Small intestine (tissue), 7 donors: ENCODE data around the gene MEIS2. TPM values are rescaled to one million over a fixed set of nuclear protein-coding genes. Genes with fewer than 3 reads are reported as not detected.

Experiments used
- DNase-seq, 2 donors: peaks; one replicate each; pipeline versions ENCODE4 v3.0.0 to v3.0.0-alpha.2; 2013
- FAIRE-seq: peaks from 2 replicates; lab custom pipeline; 2012; peaks lifted over from hg19 to GRCh38; lab: Jason Lieb, UNC
- H3K27ac ChIP-seq, 3 donors: one replicate each; pipeline ENCODE4 v1.5.1; 2013; ENCODE audit warnings: low read length in 2 of 3, mild to moderate bottlenecking in 2 of 3, control low read depth in 1 of 3, inconsistent platforms in 1 of 3, low read depth in 1 of 3, moderate library complexity in 1 of 3
- H3K27me3 ChIP-seq, 3 donors: one replicate each; pipeline ENCODE4 v1.6.1; 2013; ENCODE audit warnings: low read length in 3 of 3, inconsistent platforms in 1 of 3; ENCODE audit not compliant: control insufficient read depth in 3 of 3, insufficient read depth in 3 of 3
- H3K36me3 ChIP-seq, 3 donors: one replicate each; pipeline ENCODE4 v1.6.1; 2013; ENCODE audit warnings: low read length in 3 of 3, inconsistent platforms in 1 of 3, low read depth in 1 of 3, mild to moderate bottlenecking in 1 of 3, moderate library complexity in 1 of 3; ENCODE audit not compliant: control insufficient read depth in 3 of 3, insufficient read depth in 2 of 3
- H3K4me1 ChIP-seq, 3 donors: one replicate each; pipeline ENCODE4 v1.6.1; 2013; ENCODE audit warnings: low read length in 2 of 3, inconsistent platforms in 1 of 3, low read depth in 1 of 3, mild to moderate bottlenecking in 1 of 3, moderate library complexity in 1 of 3; ENCODE audit not compliant: control insufficient read depth in 3 of 3, insufficient read depth in 2 of 3
- H3K4me3 ChIP-seq, 3 donors: one replicate each; pipeline ENCODE4 v1.5.1; 2013; ENCODE audit warnings: low read length in 3 of 3, control low read depth in 1 of 3, inconsistent platforms in 1 of 3, low read depth in 1 of 3, mild to moderate bottlenecking in 1 of 3, moderate library complexity in 1 of 3
- H3K9me3 ChIP-seq, 2 donors: one replicate each; pipeline ENCODE4 v1.6.1; 2013; ENCODE audit warnings: low read depth in 1 of 2, low read length in 1 of 2; ENCODE audit not compliant: control insufficient read depth in 2 of 2, insufficient read depth in 1 of 2
- WGBS, 3 donors: extraction: QIAGEN DNeasy Blood & Tissue Kit; methylation state at CpG; one replicate each; pipeline ENCODE4 v1.1.7; 2013; 5-methylcytosine and 5-hydroxymethylcytosine counted together
- polyA plus RNA-seq, 4 donors: library from polyadenylated mRNA; stranded (reverse) in 3 of 4; unstranded in 1 of 4; fragments of 200-250 nt in 3 of 4; fragments of 120-200 nt in 1 of 4; gene quantifications; one replicate each; pipeline versions ENCODE4 v1.2.1 to v1.2.3, GENCODE V29; 2013
- donor health status: healthy with polysubstance abuse.
- donor health status: control.
- donor health status: control.
- donor health status: Bipolar disorder and iron deficiency.
- donor health status: healthy.

The MEIS2 gene
- polyA plus RNA-seq, 4 donors: 5.4 to 13.2 (median 10.2) TPM

DNA sequence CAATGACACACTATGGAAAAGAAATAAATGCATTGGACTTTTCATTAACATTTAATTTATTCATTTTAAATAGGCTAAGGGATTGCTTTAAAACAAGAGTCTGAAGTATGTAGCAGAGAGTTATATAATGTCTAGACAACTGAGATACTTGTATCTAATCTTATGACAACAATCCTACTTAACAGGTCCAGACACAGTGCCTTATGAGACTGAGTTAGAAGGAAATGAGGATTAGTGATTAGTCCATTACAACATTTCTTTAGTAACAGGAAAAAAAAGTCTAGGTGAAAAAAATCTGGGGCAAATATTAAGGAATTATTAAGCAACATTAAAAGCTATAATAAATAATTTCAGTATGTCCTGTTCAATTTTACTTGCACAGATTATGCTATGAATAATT, 140.6 kb downstream of the MEIS2 start:
- no peaks in the 10 kb centered on the region for H3K4me1 ChIP-seq
- DNase-seq: peak in 1 of 2 donors; percentile 17
- no peak overlapping the region for H3K4me3 ChIP-seq
- no peaks in the 10 kb centered on the region for H3K36me3 ChIP-seq
- no peak overlapping the region for H3K27ac ChIP-seq
- no peaks in the 10 kb centered on the region for H3K27me3 ChIP-seq
- no peaks in the 10 kb centered on the region for H3K9me3 ChIP-seq
- FAIRE-seq: peak; percentile 36

DNA sequence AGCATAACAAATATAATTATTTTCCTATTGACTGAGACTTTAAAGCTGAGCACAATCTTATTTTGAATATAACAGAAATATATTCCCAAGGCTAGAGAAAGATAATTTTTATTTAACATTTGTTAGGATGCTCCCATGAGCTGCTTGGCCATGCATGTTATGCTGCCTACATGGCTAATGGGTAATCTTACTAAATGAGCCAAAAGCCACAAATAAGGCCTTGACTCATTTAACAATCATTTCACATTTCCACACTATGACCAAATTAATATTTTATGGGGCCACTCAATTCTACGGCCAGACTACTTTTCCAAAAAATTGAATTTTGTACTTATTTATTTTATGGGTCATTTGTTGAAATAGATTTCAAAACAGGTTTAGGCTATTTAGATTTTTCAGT, 141.7 kb downstream of the MEIS2 start:
- no peak overlapping the region for H3K27ac ChIP-seq
- no peak for FAIRE-seq

DNA sequence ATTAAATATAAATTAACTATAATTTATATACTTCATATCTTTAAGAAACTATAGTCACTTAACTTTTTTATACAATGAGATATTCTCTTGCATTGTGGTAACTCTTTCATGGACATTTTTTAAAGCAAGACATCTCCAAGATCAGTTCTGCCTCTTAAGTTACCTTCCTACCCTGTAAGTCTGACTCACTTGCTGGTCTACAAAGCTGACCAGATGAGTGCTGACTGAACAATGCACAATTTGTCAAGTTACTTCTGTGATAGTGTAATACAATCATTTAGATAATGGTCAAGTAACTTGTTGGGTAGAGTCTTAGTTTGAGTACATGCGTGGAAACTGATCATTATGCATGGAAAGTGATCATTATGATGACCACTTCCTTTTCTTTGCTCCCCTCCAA, 145.9 kb downstream of the MEIS2 start:
- no peak overlapping the region for H3K27ac ChIP-seq
- no peak overlapping the region for H3K4me3 ChIP-seq
- no peaks in the 10 kb centered on the region for H3K9me3 ChIP-seq
- DNase-seq (no peak), FAIRE-seq (no peak)
- peaks cover 0 to 2% (median 0%) of the 10 kb centered on the region in 3 donors for H3K36me3 ChIP-seq
- H3K27me3 ChIP-seq: no peaks in the 10 kb centered on the region
- 93 to 100% (median 98%) methylated on average over 1 of the region's 1 CpG for WGBS, 3 donors
- no peaks in the 10 kb centered on the region for H3K4me1 ChIP-seq

More for the DNA sequence above, 141.7 kb downstream of the MEIS2 start:
- no peaks in the 10 kb centered on the region for H3K36me3 ChIP-seq
- H3K27me3 ChIP-seq: no peaks in the 10 kb centered on the region
- no peaks in the 10 kb centered on the region for H3K9me3 ChIP-seq
- no peak for DNase-seq
- H3K4me1 ChIP-seq: no peaks in the 10 kb centered on the region
- no peak overlapping the region for H3K4me3 ChIP-seq
- WGBS, 3 donors: 98 to 100% (median 98%) methylated on average over 1 of the region's 1 CpG

DNA sequence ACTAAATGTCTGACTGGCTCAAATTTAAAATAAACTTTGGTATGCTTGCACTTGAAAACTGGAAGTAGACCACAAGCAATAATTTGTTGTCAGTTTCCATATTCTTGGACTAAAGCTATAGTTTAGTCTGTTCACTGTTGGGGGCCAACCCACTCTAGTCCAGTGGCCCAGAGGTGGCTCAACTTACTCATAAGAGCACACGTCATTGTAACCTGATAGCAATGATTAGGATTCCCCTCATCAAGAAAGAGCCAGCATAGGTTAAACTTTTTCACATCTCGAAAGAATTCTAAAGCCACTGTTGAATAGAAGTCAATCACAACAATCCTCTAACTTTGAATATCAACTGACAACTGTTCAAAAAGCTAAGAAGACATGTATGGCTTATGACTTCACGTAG, 147.0 kb downstream of the MEIS2 start:
- whole genome bisulfite sequencing, 3 donors: 60 to 90% (median 72%) methylated on average over 3 of the region's 3 CpGs
- no peaks in the 10 kb centered on the region for H3K9me3 ChIP-seq
- H3K27ac ChIP-seq: no peak overlapping the region
- no peak for DNase-seq
- no peak overlapping the region for H3K4me3 ChIP-seq
- H3K4me1 ChIP-seq: no peaks in the 10 kb centered on the region
- FAIRE-seq: no peak
- no peaks in the 10 kb centered on the region for H3K27me3 ChIP-seq
- peaks cover 0 to 3% (median 0%) of the 10 kb centered on the region in 3 donors for H3K36me3 ChIP-seq

- WGBS, 3 donors: 60 to 80% (median 63%) methylated on average over 6 of the region's 6 CpGs
Observed at GRCh38 chr15:36951731-36952247, 148.6 kb downstream of the MEIS2 start.

DNA sequence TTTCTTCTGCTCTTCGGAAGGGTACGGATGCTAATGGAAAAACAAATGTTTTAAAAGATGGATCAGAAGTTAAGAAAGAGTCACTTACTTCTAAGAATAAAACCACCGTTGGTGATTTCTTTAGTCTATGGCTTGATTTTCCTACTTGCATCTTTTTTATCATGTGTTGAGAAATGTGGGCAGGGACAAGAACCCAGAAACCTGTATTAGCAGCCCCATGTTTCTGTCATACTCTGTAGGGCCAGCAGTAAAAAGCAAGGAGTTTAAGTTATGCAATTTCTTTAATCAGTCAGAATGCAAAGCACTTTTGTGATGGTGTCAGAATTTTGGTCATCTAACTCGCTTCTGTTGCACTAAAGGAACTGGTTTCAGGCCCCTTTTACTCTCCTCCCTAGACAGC, 150.0 kb downstream of the MEIS2 start:
- Histone ChIP-seq H3K9me3 (no peaks in the 10 kb centered on the region), H3K36me3 (peaks cover 0 to 4% (median 0%) of the 10 kb centered on the region in 3 donors), H3K27ac (no peak overlapping the region), H3K4me3 (no peak overlapping the region), H3K27me3 (no peaks in the 10 kb centered on the region), H3K4me1 (no peaks in the 10 kb centered on the region)
- no peak for FAIRE-seq
- WGBS, 3 donors: 88 to 92% (median 91%) methylated on average over 4 of the region's 4 CpGs
- no peak for DNase-seq

More at GRCh38 chr15:36951731-36952247, 148.6 kb downstream of the MEIS2 start:
- FAIRE-seq: no peak
- no peaks in the 10 kb centered on the region for H3K27me3 ChIP-seq
- no peaks in the 10 kb centered on the region for H3K9me3 ChIP-seq
- H3K27ac ChIP-seq: no peak overlapping the region
- peaks cover 0 to 4% (median 0%) of the 10 kb centered on the region in 3 donors for H3K36me3 ChIP-seq
- no peaks in the 10 kb centered on the region for H3K4me1 ChIP-seq
- H3K4me3 ChIP-seq: no peak overlapping the region
- DNase-seq: no peak

DNA sequence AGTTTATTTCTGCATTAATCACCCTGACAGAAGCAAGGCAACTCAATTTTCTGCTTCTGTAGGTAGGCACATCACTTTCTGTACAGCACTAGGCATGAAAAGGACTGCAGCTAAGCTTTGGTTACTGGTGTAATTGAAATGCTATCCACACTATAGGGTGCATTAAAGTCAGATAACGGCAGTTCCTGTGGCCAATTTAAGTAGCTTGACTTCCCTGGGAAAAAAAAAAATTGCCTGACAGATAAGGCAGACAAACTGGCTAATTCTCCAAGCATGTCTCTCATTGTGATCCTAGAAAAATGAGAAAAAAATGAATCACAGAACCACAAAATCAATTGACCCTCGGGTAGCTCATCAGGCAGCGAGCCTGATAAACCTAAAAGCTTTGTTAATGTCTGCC, 151.4 kb downstream of the MEIS2 start:
- Histone ChIP-seq H3K9me3 (no peaks in the 10 kb centered on the region), H3K36me3 (peaks cover 0 to 6% (median 0%) of the 10 kb centered on the region in 3 donors), H3K4me3 (no peak overlapping the region), H3K27ac (no peak overlapping the region), H3K27me3 (no peaks in the 10 kb centered on the region), H3K4me1 (peaks cover 4 to 10% (median 4%) of the 10 kb centered on the region in 3 donors)
- FAIRE-seq (no peak), DNase-seq (no peak)
- 75 to 84% (median 84%) methylated on average over 3 of the region's 3 CpGs for WGBS, 3 donors

DNA sequence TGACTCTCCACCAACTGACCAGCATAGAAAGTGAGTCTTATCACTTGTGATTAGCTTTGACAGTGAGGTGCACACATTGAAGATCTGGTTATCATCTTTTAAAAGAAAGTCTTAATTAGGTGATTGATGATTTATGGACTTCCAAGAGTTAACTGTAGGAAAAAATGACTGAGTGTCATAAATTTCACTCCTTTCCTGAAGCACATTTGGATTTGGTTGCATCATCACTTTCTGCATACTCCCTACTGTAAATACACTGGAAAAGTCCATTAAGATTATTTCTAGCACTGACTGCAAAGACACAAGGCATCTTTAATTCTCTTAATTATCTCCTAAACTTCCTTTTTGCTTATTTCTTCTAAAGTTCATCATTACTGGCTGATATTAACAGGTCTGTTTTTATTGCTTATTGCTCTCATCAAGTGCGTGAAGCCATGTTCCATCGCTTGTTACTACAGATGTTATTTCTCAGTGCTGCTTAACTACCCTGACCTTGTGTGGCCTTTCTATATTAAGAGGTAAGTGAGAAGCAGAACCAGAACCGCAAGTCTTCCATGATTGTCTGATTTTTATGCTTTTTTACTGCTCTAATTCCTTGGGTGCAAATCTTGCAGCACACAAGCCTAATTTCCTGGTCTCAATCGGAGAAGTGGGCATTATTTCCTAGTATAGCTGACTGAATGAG, 153.2 kb downstream of the MEIS2 start:
- H3K4me1 ChIP-seq: peaks cover 4 to 10% (median 6%) of the 10 kb centered on the region in 3 donors
- H3K27ac ChIP-seq: no peak overlapping the region
- H3K4me3 ChIP-seq: no peak overlapping the region
- FAIRE-seq: no peak
- DNase-seq: peak in 1 of 2 donors; percentile 11
- WGBS, 3 donors: 78 to 88% (median 83%) methylated on average over 4 of the region's 4 CpGs
- no peaks in the 10 kb centered on the region for H3K27me3 ChIP-seq
- H3K36me3 ChIP-seq: peaks cover 0 to 6% (median 0%) of the 10 kb centered on the region in 3 donors
- no peaks in the 10 kb centered on the region for H3K9me3 ChIP-seq
